HG03103 (cell line): ENCODE results near the gene SLC25A28.

ENCODE experiments used
- ATAC-seq: cut with Tn5 transposase; IDR thresholded peaks from one replicate; pipeline ENCODE4 v1.9.1; 2021; ENCODE audit warnings: low read depth; ENCODE audit not compliant: unreplicated experiment

Gene SLC25A28

DNA sequence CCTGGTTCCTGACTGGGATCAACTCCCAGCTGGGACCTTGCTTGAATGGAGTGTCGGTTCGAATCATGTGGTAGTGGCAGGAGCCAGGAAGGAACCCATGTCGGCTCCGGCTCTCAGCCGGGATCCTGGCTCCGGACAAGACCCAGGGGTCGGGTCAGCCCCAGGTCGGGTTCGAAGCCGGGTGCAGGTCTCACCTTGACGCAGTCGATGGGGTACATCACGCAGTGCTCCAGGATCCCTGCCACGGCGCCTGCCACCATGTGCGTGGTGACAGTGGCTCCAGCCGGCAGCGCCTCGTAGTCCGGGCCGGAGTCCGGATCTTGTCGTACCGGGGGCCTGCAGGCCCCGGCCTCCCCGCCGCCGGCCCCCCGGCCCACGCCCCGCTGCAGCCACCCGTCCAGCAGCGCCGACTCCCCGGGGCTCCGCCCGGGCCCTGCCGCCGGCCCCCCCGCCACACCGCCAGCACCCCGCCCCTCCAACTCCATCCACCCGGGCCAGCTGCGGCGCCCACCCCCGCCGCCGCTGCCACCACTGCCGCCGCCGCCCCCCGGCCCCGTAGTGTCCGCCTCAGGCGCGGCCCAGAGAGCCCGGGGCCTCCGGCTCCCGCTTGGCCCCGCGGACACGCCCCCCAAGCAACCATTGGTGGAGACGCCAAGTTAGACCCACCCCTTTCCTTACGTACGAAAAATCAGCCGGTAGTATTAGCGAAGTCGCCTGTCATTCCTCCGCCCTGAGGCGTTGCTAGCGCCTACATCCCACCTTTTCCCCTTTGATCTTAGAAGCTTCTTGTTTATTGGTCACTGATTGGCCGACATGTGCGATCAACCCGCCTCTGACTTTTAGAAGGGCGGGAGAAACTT, at the start of gene SLC25A28:
SLC25A28 (minus strand) TSS at position 589 of the 860 bp plus-strand sequence; CDS start at position 485, 104 bp downstream.
- peak; percentile 76 for ATAC-seq

GRCh38 chr10:99667108-99667751, 47.0 kb upstream of the SLC25A28 start:
- ATAC-seq: no peak

DNA sequence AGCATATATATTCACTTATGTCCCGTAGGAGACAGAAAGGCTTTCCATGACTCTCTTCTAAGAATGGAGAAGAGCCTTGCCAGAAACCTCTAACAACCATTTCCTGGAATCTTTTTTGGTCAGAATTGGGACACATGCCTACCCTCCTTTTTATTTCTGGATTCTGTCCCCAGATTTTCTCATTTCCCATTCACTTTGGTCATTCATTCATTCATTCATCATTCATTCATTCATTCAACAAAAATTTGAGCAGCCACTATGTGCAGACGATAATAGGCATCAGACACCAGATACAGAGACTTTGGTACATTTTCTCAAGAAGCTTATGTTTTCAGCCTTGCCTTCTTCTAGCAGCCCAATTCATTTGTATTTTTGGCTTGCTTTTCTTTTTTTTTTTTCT, 45.1 kb upstream of the SLC25A28 start:
- ATAC-seq: no peak

GRCh38 chr10:99661377-99661763, 41.1 kb upstream of the SLC25A28 start:
- no peak for ATAC-seq

DNA sequence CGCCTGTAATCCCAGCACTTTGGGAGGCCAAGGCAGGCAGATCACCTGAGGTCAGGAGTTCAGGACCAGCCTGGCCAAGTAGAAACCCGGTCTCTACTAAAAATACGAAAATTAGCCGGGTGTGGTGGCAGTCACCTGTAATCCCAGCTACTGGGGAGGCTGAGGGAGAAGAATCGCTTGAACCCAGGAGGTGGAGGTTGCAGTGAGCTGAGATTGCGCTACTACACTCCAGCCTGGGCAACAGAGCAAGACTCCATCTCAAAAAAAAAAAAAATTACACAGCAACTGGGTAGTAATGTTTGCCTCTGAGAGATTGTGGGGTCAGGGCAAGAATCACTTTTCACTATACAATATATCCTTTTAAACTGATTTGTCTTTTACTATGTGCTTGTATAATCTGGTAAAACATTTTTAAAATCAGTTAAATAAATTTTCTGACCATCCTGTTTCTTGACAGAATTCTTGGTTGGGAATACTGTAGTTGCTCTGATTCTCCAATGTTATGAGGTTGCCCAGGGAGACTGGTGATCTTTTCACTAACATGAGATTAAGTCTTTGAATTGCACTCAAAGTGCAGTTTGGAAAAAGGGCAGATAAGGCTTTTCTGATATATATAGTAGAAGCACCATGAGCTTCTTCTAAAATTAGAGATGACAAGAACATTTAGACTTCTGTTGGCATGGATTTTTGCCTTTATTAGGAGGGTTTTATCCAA, 40.6 kb upstream of the SLC25A28 start:
- no peak for ATAC-seq

GRCh38 chr10:99659868-99660366, 39.7 kb upstream of the SLC25A28 start:
- ATAC-seq: no peak

DNA sequence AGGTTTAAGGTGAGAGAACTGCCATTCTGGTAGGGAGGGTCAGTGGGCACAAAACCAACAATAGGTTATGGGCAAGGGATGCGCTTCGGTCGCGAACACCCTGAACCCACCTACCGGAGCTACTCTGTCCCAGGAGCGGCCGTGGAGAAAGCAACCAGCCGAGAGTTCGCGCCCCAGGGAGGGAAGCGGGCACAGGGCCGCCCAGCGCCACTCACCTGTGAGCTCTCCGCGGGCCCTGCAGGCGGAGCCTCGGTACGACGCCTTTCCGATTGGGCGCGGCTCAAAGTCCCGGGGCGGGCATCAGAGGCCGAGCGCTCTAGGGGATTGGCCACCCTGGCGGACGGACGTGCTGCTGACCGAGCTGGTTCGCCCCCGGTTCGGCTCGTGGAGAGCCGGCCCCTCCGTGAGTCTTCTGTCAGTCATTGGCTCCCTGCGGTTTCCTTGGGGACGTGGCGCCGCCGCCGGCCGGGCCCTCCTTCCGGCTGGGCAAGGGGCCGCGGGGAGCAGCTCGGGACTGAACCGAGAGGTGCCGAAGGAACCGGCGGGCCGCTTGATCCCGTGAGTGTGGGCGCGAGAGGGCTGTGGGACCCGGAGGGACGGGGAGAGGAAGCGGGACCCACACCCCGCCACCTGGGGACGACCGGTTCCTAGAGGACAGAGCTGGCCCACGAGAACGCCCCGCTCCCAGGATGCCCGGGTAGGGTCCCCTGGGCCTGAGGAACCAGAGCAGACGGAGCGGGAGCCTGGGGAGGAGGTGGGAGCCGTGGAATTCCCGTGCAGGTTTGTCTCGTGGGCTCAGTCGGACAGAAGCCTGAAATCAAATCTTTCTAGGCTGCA, 39.0 kb upstream of the SLC25A28 start, which contains the start of gene ENTPD7:
ENTPD7 (plus strand) TSS at position 479 of the 837 bp plus-strand sequence. CDS start 448 bp downstream, outside the sequence.
- peak; percentile 99 for ATAC-seq

DNA sequence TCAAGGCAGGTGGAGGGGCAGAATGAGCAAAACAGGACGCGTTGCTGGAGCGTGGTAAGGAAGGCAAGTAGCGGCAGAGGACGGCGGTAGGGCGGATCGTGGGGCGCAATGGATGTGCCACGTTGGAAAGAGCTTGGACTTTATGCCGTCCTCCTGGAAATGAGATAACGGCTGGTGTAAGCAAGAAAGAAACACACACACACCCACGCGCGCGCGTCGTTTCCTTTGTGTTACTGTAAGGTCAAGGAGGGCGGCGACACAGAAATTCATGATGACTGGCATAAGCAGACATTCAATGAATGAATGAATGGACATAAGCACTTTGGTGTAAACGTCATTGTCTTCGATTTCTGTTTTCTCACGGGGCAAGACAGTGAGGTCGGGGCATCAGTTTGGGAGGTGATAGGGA, 38.4 kb upstream of the SLC25A28 start:
- ATAC-seq: no peak

GRCh38 chr10:99656199-99657064, 36.2 kb upstream of the SLC25A28 start:
- ATAC-seq: no peak

- no peak for ATAC-seq
Measured at GRCh38 chr10:99654390-99655175, 34.3 kb upstream of the SLC25A28 start.

DNA sequence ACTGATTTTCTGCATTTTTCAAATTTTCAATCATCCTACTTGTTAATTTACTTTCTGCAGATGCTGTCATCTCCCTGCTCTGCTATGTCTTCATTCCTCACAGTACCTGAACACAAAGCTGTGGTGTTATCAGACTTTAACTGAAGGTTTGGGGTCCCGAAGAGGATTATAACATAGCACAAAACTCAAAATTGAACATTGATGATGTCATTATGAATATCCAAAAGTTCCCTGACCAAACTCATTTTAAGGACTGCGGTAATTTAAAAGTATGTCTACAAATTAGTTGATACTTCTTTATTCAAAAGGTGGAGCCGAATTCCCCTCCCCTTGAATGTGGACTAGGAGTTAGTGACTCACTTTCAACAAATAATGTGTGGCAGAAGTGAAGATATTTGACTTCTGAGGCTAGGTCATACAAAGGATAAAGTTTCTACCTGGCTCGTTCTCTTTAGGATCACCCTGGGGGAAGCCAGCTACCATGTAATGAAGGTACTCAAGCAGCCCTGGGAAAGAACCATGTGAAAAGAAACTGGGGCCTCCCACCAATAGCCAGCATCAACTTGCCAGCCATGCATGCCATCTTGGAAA, 32.7 kb upstream of the SLC25A28 start:
- no peak for ATAC-seq

- no peak for ATAC-seq
Measured at GRCh38 chr10:99648717-99649116, 28.5 kb upstream of the SLC25A28 start.

DNA sequence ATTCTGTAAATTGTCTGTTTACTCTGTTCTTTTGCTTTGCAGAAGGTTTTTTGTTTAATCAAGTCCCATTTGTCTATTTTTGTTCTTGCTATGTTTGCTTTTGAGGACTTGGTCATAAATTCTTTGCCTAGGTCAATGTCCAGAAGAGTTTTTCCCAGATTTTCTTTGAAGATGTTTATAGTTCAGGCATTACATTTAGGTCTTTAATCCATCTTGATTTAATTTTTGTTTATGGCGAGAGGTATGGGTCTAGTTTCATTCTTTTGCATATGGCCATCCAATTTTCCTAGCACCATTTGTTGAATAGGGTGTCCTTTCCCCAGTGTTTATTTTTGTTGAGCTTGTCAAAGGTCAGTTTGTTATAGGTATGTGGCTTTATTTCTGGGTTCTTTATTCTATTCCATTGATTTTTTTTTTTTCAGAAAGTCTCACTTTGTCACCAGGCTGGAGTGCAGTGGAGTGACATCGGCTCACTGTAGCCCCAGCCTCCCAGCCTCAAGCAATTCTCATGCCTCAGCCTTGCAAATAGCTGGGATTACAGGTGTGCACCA, 27.4 kb upstream of the SLC25A28 start:
- no peak for ATAC-seq

DNA sequence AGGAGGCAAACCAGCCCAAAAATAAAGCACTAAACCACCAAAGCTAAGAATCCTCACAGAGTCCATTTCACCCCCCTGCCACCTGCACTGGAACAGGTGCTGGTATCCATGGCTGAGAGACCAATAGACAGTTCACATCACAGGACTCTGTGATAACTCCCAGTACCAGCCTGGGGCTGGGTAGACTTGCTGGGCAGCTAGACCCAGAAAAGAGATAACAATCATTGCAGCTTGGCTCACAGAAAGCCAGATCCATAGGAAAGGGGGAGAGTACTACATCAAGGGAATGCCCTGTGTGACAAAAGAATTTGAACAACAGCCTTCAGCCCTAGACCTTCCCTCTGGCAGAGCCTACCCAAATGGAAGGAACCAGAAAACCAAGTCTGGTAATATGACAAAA, 13.6 kb upstream of the SLC25A28 start:
- no peak for ATAC-seq

DNA sequence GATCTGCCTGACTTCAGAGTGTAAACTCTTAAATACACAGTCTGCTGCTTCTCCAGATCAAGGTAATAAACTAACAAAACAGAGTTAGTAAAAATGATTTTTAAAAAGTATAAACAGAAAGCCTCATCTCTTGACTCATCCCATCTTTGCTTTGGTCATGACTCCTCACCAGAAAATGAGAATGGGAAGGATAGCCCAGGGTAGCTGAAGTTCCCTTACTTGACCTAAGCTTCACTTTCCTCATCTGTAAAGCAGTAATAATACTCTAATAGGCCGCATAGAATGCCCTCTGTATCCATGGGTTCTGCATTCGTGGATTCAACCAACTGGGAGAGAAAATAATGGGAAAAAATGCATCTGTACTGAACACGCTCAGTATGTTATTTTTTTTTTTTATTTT, 11.3 kb upstream of the SLC25A28 start:
- no peak for ATAC-seq

DNA sequence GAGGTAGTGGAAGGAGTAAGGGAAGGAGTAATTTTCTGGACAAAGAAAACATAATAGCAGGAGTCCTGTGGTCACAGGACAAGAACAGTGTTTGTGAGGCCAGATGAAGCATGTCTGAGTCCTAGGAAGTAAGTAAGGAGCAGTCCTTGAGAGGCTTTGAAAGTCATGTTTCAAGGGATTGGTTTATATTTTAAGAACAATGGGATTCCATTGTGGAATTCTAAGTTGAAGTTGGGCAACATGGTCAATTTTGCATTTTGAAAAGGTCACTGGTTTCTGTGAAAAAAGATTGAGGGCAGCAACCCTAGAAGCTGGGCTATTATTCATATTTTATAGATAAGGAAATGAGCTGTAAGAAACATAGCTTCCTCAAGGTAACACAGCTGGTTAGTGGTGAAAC, 10.8 kb upstream of the SLC25A28 start:
- ATAC-seq: no peak

DNA sequence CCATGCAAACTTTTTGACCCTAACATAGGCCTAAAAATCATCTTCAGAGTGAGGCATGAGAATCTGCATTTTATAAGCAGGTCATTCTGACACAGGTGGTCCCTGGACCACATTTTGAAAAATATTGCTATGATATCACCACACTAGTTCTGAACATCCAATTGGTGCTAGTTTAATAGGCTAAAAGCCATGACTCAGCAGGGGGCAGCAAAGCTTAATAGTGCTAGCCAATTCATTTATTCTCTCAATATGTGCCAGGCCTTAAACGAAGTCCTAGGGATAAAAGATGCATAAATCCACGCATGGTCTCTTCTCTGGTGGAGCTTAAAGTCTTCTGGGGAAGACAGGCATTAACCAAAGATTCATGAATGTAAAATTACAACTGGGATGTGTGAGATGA, 10.2 kb upstream of the SLC25A28 start:
- no peak for ATAC-seq

GRCh38 chr10:99629625-99629978, 9.4 kb upstream of the SLC25A28 start:
- ATAC-seq: no peak
